ENCODE results near the gene GPALPP1. TPM values are rescaled to one million over a fixed set of nuclear protein-coding genes. Genes with fewer than 3 reads are reported as not detected.

GPALPP1 gene
- total RNA-seq, 4 donors from 2014 or later: 14.4 to 21.4 (median 17.6) TPM

DNA sequence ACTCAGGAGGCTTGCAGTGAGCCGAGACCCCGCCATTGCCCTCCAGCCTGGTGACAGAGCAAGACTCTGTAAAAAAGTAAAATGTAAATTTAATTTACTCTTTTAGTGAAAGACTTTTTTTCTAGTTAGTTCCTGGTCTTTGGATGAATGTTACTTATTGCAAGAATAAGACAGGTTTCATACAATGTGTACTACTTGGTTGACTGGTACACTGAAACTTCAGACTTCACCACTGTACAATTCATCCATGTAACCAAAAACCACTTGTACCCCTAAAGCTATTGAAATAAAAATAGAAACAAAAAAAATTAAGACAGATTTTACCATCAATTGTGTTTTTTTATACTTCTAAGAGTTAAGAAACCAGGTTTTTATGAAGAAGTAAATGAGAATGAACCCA lies 35.5 kb downstream of the GPALPP1 start:
- TF ChIP-seq, protein P1, sequence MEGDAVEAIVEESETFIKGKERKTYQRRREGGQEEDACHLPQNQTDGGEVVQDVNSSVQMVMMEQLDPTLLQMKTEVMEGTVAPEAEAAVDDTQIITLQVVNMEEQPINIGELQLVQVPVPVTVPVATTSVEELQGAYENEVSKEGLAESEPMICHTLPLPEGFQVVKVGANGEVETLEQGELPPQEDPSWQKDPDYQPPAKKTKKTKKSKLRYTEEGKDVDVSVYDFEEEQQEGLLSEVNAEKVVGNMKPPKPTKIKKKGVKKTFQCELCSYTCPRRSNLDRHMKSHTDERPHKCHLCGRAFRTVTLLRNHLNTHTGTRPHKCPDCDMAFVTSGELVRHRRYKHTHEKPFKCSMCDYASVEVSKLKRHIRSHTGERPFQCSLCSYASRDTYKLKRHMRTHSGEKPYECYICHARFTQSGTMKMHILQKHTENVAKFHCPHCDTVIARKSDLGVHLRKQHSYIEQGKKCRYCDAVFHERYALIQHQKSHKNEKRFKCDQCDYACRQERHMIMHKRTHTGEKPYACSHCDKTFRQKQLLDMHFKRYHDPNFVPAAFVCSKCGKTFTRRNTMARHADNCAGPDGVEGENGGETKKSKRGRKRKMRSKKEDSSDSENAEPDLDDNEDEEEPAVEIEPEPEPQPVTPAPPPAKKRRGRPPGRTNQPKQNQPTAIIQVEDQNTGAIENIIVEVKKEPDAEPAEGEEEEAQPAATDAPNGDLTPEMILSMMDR (IDR thresholded peaks at IDR 0.05): no peak
- DNase-seq (ENCODE audit: low spot score) (no peak), ATAC-seq (ENCODE audit: low FRiP score) (no peak)

DNA sequence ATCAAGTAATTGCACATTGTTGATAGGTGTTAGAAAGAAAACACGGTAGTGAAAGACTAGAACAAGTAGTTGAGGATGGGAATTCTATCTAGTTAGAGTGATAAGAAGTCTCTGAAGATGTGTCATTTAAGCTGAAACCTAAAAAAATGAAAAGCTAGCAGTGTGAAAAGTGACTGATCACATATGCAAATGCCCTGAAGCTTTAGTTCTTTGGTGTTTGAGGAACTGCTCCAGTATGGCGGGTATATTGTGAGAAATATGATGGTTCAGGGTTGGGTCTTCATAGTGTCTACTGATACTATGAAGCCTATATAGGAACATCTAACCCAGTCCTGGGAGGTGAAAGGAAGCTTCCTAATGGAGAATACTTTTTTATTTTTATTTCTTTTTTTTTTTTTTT lies 45.0 kb downstream of the GPALPP1 start:
- DNase-seq (ENCODE audit: low spot score) (no peak), ATAC-seq (ENCODE audit: low FRiP score) (no peak)
- TF ChIP-seq, protein P1 (IDR thresholded peaks at IDR 0.05): no peak

DNA sequence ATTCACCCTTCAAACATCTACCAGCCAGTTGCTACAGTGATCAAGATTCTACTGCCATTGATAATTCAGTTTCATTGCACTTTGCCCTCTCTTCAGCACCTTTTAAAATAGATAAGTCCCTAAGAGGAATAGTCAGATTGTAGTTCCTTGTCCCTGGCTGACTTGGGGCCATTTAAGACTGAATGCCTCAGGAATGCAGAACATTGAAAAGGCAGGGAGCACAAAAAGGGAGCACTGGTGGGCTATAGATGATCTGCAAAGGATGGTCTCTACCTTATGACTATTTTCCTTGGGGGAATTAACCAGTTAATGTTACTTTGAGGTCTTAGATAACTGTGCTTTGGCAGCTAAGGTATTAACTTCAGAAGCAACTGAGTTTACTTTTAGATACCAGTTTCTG lies 46.9 kb downstream of the GPALPP1 start:
- ATAC-seq (ENCODE audit: low FRiP score): no peak
- DNase-seq (ENCODE audit: low spot score): no peak
- TF ChIP-seq, protein P1 (IDR thresholded peaks at IDR 0.05): no peak

DNA sequence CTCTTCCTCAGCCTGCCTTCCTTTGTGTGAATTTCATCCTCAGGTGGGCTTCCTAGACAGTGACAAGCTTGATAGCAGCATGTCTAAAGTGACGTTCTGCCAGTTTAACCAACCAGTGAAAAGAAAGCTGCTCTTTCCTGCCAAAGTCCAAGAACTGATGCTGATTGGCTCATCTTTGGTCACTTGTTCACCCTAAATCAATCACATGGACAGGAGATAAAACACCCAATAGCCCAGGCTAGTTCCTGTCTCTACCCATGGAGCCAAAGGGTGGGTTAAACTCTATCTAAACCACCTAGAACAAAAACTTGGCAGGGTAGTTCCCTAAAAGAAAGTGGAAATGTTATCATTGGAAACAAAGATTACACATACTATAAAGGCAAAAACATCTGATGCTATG lies 50.8 kb downstream of the GPALPP1 start:
- no peak for DNase-seq (ENCODE audit: low spot score)
- TF ChIP-seq, protein P1 (IDR thresholded peaks at IDR 0.05): no peak
- ATAC-seq (ENCODE audit: low FRiP score): no peak

DNA sequence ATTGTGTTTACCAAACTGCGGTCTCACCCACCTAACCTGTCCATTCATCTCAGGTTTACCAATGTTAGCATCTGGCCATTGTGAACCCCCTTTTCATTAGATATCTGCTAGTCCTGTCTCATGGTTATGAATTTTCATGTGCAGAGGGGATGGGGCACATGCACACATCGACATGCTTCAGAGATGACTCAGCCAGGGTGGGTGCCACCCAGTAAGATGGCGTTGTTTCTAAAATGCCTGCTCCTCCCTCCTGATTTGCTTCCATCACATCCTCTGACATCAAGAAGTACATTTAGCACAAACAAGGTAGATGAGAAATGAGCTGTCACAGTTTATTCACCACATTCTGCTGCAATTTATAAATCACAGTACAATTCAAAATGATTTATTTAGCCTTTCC lies 51.3 kb downstream of the GPALPP1 start:
- TF ChIP-seq, protein P1 (IDR thresholded peaks at IDR 0.05): no peak
- ATAC-seq (ENCODE audit: low FRiP score) (no peak), DNase-seq (ENCODE audit: low spot score) (no peak)

DNA sequence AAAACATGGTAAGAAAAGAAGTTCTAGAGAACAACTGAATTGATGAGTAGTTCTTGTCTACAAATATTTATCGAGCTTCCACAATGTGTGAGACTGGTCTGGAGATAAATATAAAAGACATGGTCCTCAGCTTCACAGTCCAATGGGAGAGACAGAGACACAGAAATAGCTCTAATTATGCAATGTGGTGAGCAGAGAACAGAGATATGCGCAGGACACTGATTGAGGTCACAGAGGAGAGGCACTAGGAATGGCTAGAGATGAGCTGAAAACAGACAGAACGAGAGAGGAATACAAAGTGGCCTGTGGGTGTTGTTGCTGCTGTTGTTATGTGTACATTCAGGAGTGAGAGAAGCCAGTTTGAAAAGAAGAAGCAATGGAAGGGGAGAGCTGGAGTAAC lies 53.2 kb downstream of the GPALPP1 start:
- no peak for DNase-seq (ENCODE audit: low spot score)
- no peak for ATAC-seq (ENCODE audit: low FRiP score)
- TF ChIP-seq, protein P1 (IDR thresholded peaks at IDR 0.05): no peak

DNA sequence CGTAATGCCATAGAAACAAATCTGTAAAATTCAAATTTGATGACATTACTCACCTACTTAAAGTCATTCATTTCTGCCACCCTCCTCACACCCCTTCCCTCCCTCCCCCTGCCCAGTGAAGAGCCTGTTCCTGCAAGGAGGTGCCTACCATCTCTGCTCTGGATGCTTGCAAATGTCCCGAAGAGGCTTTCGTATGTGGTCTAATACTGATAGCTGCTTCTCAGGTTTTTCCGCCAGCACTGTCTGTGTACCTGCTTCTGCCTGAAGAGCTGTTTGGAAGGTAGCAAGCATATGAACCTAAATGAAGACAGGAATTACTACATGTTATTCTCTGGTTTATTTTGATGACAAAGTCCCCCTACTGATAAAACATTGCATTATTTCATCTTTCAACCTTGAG lies 57.1 kb downstream of the GPALPP1 start:
- TF ChIP-seq, protein P1 (IDR thresholded peaks at IDR 0.05): no peak
- no peak for DNase-seq (ENCODE audit: low spot score)
- ATAC-seq (ENCODE audit: low FRiP score): no peak

All from omental fat pad (tissue), 4 donors.